Stimulated activated CD8-positive, alpha-beta memory T cell treated with anti-CD3 and anti-CD28 coated beads, Interleukin-15, amount 100 ng/mL, for 4 hours (primary cell): ENCODE results near the gene TMOD1.
"Not testable (repeated sequence)": the region's sequence is repeated elsewhere in the genome, so short reads cannot be mapped to it uniquely, and the experiment has no call there.

Experiments
- DNase-seq, 2 donors: peaks; one replicate each; pipeline ENCODE4 v3.0.0-alpha.2; 2020; ENCODE audit warnings: low read depth in 2 of 2

Gene TMOD1

GRCh38 chr9:97501177-97501971 is at the start of gene TMOD1:
Gene TMOD1, plus strand, starts transcription at chr9:97501666. Its CDS starts 22,523 bp downstream, at chr9:97524189.
- no peak for DNase-seq

DNA sequence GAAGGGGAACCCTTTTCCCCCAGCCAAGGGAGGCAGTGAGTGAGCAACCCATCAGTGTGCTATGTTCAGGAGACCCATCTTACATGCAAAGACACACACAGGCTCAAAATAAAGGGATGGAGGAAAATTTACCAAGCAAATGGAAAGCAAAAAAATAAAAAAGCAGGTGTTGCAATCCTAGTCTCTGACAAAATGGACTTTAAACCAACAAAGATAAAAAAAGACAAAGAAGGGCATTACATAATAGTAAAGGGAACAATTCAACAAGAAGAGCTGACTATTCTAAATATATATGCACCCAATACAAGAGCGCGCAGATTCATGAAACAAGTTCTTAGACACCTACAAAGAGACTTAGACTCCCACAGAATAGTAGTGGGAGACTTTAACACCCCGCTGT is 47.9 kb upstream of the TMOD1 start:
- DNase-seq, result not testable (repeated sequence)

GRCh38 chr9:97456841-97457240 is 44.6 kb upstream of the TMOD1 start:
- DNase-seq, result not testable (repeated sequence)

DNA sequence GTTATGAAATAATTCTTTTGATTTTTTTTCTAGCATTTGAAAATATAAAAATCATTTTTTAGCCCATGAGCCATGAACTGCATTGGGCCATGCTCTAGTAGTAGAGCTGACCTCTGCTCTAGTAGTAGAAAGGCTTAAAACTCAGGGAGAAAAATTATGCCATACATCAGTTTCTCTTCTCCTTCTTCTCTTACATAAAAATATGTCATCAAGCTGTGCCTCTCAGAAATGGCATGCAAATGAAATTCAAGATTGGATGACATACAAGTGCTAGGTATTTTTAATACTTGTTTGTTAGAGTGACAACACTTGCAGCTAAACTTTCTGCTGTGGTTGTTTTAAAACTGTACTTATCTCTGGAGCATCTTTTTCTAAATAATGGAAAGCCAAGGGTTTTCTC is 42.1 kb upstream of the TMOD1 start:
- DNase-seq, result no peak

- no peak for DNase-seq
Observed at GRCh38 chr9:97462159-97462558, 39.3 kb upstream of the TMOD1 start.

DNA sequence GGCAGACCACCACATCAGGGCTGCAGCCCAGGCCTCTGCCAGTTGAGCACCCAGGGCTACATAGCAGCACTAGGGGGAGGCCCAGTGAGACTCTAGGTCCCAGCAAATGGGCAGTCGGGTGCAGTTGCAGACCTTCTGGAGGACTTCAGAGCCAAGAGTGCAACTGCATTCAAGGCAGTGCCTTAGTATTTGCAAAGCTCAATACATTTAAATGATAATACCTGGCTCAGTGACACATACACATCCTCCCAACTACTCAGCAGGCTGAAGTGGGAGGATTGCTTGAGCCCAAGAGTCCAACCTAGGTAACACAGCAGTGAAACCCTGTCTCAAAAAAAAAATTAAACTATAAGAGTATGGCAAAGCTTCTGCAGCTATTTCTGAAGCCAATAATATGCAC is 38.6 kb upstream of the TMOD1 start:
- no peak for DNase-seq

DNA sequence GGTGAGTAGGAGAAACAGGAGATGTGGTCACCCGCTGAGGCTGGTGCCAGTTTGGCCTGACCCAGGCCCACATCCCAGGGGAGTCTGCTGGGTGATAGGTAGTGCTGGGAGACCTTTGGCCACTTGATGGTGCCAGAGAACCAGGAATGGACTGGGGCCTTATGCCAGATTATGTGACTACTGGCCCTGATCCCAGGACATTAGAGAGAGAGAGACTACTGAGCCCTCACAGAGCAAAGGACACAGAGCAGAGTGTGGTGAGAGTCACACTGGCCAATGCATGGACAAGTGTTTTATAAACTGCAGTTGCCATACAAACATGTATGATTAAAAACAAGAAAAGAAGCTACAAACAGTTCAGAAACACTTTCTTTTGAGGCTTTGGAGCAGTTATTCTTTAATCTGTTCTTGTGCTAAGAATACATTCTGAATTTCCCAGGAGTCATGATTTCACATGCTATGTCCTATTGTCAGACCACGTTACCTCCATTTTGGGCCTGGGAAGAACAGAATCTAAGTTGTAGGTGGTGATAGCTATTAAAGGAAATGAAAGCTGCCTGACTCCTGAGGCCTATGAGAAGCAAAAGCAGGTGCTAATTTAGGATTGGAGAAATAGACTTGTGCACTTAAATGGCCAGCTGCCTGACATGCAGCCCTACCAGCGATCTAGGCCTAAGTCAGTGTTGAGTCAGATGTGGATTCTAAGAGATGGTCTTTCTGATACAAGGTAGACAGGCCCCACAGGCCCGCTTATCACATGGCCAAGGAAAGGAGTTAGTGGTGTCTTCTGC is 32.6 kb upstream of the TMOD1 start:
- DNase-seq, result no peak

GRCh38 chr9:97470076-97470475 is 31.4 kb upstream of the TMOD1 start:
- DNase-seq, result no peak

DNA sequence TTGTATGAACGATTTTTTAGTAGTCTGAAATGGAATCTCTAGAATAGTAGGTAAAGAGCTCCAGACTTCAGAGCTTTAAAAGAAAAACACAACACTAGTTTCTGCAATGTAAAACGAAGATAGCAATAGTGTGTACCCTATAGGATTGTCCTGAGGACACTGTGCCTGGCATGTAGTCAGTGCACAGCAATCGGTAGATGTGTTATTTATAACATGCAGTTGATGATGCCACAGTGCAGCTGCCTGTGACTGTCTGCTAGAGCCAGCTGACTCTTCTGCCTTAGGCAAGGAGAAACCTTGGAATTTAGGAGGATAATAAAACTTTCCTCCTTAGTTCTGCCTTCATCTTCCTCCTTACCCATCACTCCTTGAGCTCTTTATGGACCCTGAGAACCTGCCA is 27.7 kb upstream of the TMOD1 start:
- no peak for DNase-seq

DNA sequence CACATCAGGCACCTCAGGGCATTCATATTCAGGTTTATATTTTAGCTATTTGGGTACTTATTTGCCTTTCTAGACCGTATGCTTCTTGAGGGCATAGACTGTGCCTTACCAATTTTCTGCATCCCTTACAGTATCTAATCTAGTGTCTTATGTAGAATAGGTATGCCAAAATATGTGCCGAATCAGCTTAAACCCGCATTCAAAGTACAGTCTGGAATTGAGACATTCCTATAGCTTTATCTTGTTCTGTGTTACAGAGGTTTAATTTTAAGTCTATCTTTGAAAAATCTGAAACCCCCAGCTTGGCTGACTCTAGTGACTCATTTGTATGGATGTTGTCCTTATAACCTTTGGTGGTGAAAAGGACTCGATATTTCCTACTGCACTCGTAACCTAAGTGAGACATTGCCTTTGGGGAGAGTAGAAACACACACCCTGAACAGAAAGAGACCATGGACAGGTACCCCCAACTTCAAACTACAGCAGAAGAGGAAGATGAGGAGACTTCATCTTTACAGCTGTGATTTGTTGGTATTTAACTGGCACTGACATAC is 27.0 kb upstream of the TMOD1 start:
- no peak for DNase-seq

DNA sequence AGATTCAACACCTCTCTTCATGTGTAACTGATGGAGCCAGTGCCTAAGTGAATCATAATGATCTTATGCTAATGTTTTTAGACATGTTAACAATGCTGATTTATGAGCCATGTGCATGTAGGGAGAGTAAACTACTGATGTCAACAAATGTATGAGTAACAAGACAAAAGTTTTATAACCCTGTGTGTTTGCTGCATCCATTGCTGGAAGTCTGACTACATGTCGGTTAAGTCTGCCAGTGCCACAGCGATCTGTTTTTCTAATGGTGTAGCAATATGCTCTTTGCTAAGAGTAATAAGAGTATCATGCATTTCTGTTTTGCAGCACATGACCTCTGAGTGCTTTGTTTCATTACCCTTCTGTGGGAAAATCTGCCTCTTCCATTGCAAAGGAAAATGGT is 26.4 kb upstream of the TMOD1 start:
- no peak for DNase-seq

DNA sequence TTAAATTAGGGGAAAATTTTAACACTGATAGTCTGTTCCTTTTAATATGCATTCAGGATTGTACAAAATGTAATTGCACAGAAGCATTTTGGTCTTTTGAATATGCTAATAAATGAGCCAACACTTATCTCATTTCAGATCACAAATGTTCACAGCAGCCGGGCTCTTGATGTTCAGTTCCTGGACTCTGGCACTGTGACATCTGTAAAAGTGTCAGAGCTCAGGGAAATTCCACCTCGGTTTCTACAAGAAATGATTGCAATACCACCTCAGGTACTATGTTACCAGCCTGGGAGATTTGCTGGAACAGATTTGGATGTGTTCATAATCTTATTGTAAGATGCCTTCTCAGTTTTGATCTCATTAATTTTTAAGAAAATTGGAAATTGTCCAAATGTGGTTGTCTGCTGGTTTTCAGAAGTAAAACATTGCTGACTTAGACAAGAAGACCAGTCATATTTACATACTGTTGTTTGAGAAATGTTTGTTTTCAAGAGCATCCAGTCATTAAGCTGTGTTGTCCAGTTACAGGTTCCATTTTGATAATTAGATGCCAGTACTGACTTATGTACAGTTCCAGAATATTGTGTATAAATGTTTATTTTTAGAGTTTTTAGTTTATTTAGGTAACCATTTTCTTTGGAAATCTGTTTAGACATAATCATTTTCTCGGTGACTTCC is 23.0 kb upstream of the TMOD1 start:
- no peak for DNase-seq

DNA sequence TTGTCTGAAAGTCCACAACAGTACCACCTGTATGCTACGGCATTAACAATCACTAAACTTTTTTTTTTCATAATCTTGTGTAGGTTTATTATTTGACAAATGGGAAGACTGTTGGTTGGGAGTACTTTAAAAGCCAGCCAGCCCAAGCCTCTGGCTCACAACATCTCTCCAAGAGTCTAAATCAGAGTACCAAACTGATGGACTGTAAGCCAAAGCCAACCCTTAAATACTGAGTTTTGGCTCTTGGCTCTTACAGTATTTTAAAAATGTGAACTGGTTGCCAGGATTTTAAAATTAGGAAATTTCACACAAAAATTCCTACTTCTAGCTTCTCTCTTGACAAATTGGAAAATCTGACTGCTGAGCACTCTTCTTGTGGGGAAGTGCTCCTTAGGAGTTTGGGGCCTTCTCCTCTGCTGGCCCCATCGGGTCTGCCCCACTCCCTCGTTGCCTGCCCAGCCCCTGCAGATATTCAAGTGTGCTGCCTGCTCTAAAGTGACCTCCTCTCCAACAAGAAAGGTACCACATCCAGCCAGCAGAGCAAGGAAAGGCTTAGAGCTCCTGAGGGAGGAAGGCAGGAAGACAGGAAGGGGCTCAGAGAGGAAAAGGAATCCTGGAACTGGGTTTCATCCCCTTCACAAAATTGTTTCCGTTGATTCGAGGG is 21.8 kb upstream of the TMOD1 start:
- DNase-seq, result no peak

- DNase-seq, result no peak
Observed at GRCh38 chr9:97480174-97480573, 21.3 kb upstream of the TMOD1 start.

DNA sequence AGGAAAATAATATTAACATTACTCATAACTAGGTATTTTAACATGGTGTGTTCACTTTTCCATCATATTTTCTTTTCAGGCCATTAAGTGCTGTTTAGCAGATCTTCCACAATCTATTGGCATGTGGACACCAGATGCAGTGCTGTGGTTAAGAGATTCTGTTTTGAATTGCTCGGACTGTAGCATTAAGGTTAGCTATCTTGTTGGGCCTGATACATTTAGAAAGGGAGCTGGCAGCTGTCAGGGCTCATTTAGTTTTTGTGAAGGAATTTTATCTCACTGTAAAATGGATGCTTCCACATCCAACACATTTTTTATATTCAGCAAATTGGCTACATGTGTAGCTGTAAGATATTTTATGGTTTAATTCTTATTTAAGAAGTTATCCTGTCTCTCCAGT is 20.7 kb upstream of the TMOD1 start:
- DNase-seq, result no peak

- DNase-seq, result no peak
Observed at GRCh38 chr9:97484134-97484533, 17.3 kb upstream of the TMOD1 start.

- DNase-seq, result no peak
Observed at GRCh38 chr9:97487107-97487506, 14.4 kb upstream of the TMOD1 start.

DNA sequence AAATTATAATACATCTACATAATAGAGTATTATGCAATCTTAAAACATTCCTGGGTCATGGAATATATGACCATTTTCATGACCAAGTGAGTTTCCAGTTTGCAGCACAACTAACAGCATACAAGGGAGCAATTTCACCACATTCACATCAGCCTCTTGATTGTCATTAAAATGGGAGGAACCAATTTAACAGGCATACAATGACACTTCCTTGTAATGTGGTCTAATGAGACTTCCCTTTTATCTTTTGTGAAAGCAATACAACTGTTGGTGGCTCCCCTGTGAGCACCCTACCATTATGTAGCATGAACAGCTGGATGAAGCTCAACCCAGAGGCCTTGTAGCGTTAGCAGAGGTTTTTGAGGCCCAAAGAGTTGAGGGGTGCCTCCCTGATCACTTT is 13.6 kb upstream of the TMOD1 start:
- DNase-seq, result no peak

- DNase-seq, result no peak
Observed at GRCh38 chr9:97491216-97491999, 10.1 kb upstream of the TMOD1 start.

- DNase-seq, result not testable (repeated sequence)
Observed at GRCh38 chr9:97497558-97498375, 3.7 kb upstream of the TMOD1 start.
